HG03060 (cell line): ENCODE results near the gene SCML1.

ENCODE experiments used
- ATAC-seq: cut with Tn5 transposase; IDR thresholded peaks from one replicate; pipeline ENCODE4 v1.9.1; 2021; ENCODE audit warnings: low read depth, moderate number of reproducible peaks; ENCODE audit not compliant: unreplicated experiment

SCML1 gene

GRCh38 chrX:17736856-17737709 is at the start of gene SCML1:
Gene SCML1, plus strand, starts transcription at chrX:17737493. Its CDS starts 6,694 bp downstream, at chrX:17744187.
- peak; percentile 56 for ATAC-seq

- no peak for ATAC-seq
Observed at GRCh38 chrX:17687648-17688047, 49.6 kb upstream of the SCML1 start.

GRCh38 chrX:17689971-17690409 is 47.3 kb upstream of the SCML1 start:
- no peak for ATAC-seq

- peak; percentile 60 for ATAC-seq
Observed at GRCh38 chrX:17692709-17693346, 44.5 kb upstream of the SCML1 start.

GRCh38 chrX:17697191-17697590 is 40.1 kb upstream of the SCML1 start:
- ATAC-seq, result no peak

GRCh38 chrX:17700976-17701375 is 36.3 kb upstream of the SCML1 start:
- no peak for ATAC-seq

GRCh38 chrX:17703201-17703600 is 34.1 kb upstream of the SCML1 start:
- no peak for ATAC-seq

- no peak for ATAC-seq
Observed at GRCh38 chrX:17705211-17705610, 32.1 kb upstream of the SCML1 start.

- no peak for ATAC-seq
Observed at GRCh38 chrX:17706676-17707075, 30.6 kb upstream of the SCML1 start.

GRCh38 chrX:17707731-17708130 is 29.6 kb upstream of the SCML1 start:
- ATAC-seq, result no peak

- no peak for ATAC-seq
Observed at GRCh38 chrX:17710871-17711301, 26.4 kb upstream of the SCML1 start.

GRCh38 chrX:17713288-17713687 is 24.0 kb upstream of the SCML1 start:
- ATAC-seq, result no peak

- no peak for ATAC-seq
Observed at GRCh38 chrX:17718649-17719165, 18.6 kb upstream of the SCML1 start.

- ATAC-seq, result no peak
Observed at GRCh38 chrX:17719711-17720110, 17.6 kb upstream of the SCML1 start.

GRCh38 chrX:17721715-17722114 is 15.6 kb upstream of the SCML1 start:
- no peak for ATAC-seq

GRCh38 chrX:17725181-17725580 is 12.1 kb upstream of the SCML1 start:
- no peak for ATAC-seq

GRCh38 chrX:17732138-17732783 is 5.0 kb upstream of the SCML1 start:
- no peak for ATAC-seq

GRCh38 chrX:17735406-17735805 is 1.9 kb upstream of the SCML1 start:
- no peak for ATAC-seq

- peak; percentile 5 for ATAC-seq
Observed at GRCh38 chrX:17736478-17736855, 826 bp upstream of the SCML1 start.

- ATAC-seq, result no peak
Observed at GRCh38 chrX:17737710-17737985, 355 bp downstream of the SCML1 start.

GRCh38 chrX:17737986-17738713 is 857 bp downstream of the SCML1 start:
- no peak for ATAC-seq
